ENCODE results near the gene MBLAC1.

MBLAC1 gene

DNA sequence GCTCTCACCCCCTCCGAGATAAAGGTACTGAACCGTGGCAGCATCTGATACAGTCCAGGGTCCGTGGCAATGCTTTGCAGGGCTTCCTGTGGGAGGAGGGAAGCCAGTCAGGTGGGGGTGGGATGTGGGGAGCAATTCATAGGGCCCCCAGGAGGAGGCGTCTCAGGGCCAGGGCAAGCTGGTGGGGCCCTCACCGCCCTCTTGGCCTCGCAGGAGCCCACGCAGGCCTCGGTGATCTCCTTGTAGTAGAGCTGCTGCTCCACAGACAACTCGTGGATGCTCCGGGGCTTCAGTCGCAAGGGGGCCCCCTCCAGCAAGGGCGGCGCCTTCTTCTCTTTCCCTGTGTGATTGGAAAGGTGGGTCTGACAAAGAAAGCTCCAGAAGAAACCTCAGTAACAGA, 14.9 kb upstream of the MBLAC1 start:
- TF ChIP-seq, protein P1, sequence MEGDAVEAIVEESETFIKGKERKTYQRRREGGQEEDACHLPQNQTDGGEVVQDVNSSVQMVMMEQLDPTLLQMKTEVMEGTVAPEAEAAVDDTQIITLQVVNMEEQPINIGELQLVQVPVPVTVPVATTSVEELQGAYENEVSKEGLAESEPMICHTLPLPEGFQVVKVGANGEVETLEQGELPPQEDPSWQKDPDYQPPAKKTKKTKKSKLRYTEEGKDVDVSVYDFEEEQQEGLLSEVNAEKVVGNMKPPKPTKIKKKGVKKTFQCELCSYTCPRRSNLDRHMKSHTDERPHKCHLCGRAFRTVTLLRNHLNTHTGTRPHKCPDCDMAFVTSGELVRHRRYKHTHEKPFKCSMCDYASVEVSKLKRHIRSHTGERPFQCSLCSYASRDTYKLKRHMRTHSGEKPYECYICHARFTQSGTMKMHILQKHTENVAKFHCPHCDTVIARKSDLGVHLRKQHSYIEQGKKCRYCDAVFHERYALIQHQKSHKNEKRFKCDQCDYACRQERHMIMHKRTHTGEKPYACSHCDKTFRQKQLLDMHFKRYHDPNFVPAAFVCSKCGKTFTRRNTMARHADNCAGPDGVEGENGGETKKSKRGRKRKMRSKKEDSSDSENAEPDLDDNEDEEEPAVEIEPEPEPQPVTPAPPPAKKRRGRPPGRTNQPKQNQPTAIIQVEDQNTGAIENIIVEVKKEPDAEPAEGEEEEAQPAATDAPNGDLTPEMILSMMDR (IDR thresholded peaks at IDR 0.05; ENCODE audit: low read depth, low read length, missing control alignments) = no peak
- no peak overlapping the region for H3K4me3 ChIP-seq (replicated peaks; ENCODE audit: low read depth, low read length)
- DNase-seq (ENCODE audit: extremely low read depth, low read depth) = no peak

DNA sequence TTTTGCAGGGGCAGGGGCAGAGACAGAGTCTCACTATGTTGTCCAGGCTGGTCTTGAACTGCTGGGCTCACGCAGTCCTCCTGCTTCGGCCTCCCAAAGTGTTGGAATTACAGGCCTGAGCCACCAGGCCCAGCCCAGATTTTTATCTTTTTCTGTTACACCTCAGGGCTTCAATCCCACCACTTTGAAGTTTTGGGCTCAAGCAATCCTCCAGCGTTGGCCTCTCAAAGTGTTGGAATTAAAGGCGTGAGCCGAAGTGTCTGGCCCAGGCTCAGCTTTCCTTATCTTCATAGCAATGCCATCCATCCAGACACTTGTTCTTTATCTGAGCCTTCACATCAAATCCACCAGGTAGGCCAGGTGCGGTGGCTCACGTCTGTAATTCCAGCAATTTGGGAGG, 11.7 kb upstream of the MBLAC1 start:
- TF ChIP-seq, protein P1 (IDR thresholded peaks at IDR 0.05; ENCODE audit: low read depth, low read length, missing control alignments) = no peak
- H3K4me3 ChIP-seq (replicated peaks; ENCODE audit: low read depth, low read length) = no peak overlapping the region
- no peak for DNase-seq (ENCODE audit: extremely low read depth, low read depth)

DNA sequence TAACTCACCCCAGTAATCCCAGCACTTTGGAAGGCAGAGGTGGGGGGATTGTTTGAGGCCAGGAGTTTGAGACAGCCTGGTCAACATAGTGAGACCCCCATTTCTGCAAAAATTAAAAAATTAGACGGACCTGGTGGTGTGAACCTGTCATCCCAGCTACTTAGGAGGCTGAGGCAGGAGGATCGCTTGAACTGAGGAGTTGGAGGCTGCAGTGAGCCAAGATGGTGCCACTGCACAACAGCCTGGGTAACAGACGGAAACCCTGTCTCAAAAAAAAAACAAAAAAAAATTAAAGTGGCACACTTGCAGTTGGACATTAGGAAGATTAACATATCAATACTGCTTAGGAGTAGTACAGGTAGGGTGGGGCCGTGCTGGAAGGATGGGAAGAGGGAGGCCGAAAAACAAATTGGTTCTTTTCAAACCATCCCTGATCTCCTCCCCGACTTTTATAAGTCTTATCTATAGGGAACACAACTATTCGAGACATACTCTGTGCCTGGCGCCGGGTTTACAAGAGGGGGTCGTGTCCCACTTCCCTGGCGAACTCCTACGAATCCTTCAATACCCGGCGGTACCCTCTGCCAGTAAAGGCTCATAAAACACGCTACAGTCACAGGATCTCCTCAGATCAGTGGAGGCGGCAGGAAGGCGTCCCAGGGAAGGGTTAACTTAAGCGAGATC, 8.2 kb upstream of the MBLAC1 start:
- TF ChIP-seq, protein P1 (IDR thresholded peaks at IDR 0.05; ENCODE audit: low read depth, low read length, missing control alignments) = no peak
- H3K4me3 ChIP-seq (replicated peaks; ENCODE audit: low read depth, low read length) = peak overlapping the region; percentile 98
- DNase-seq (ENCODE audit: extremely low read depth, low read depth) = no peak

DNA sequence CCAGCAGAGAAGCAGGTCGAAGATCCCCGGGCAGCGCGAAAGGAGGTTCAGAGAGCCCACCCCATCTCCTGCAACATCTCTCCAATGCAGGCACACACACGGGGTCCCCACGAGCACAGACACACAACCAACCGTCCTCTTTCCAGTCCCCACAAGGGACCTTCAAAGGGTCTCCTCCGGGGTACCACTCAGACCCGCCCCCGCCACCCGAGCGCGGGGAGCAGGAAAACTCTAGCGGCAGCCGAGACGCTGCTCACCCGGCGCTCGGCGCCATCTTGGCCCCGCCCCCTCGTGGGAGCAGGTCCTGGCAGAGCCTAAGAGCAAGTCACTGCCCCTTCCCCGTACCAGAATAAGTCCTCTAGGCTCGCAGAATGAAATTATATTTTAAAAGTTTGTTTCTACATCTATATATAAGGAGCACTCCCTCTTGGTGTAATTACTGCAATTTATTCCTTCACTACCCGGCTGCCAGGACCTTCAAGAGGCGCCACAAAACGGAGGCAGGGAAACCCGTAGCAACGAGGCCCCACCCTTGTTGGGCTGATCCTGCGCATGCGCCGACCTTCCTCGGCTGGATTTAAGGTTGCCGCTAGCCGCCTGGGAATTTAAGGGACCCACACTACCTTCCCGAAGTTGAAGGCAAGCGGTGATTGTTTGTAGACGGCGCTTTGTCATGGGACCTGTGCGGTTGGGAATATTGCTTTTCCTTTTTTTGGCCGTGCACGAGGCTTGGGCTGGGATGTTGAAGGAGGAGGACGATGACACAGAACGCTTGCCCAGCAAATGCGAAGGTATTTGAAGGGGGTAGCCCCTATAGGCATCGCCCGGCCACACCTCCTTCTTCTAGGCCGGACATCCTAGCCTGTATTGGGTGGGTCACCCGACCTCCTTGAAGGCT, 7.4 kb upstream of the MBLAC1 start, which contains the start of the genes CNPY4 and TAF6:
Gene CNPY4 (plus strand): TSS at position 563 of the 898 bp plus-strand sequence. CDS start 111 bp downstream, at position 674.
Gene TAF6 (minus strand): TSS at position 287 of the 898 bp plus-strand sequence. CDS start 5,149 bp downstream, outside the sequence.
- peak; percentile 89 for DNase-seq (ENCODE audit: extremely low read depth, low read depth)
- H3K4me3 ChIP-seq (replicated peaks; ENCODE audit: low read depth, low read length) = peak within 1 kb of the TSS; percentile 98
- TF ChIP-seq, protein P1 (IDR thresholded peaks at IDR 0.05; ENCODE audit: low read depth, low read length, missing control alignments) = no peak

DNA sequence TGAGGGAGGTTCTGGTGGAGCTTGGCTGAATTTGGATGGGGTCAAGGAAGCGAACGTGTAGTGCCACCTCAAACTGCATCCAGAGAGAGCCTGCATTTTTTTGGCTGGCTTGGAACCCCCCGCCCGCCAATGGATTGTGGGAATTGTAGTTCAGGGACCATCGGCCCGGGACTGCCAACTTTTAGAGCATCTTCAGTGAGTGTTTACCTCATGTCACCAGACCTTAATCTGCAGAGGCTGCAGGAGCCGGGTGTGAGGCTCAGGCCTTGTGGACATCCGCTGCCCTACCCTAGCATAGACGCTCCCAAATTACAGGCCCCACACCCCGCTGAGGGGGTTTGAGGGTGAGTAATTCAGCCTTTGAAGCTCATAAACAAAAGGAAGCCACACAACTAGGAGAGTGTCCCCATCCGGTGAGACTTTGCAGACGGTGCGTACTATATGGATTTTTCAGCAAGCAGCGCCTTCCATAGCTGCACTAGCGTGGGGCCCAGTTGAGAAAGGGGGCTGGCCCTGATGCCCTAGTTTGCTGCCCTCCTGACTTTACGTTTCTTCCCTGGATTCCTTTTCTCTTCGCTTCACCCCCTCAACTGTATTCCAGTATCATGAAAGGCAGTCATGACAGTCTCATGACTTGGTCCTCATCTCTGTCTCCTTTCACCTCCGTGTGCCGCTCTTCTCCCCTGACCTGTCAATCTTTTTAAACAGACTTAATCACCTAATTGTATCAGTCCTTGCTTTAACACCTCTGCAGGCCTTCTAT, 6.6 kb upstream of the MBLAC1 start:
- TF ChIP-seq, protein P1 (IDR thresholded peaks at IDR 0.05; ENCODE audit: low read depth, low read length, missing control alignments) = no peak
- DNase-seq (ENCODE audit: extremely low read depth, low read depth) = no peak
- H3K4me3 ChIP-seq (replicated peaks; ENCODE audit: low read depth, low read length) = peak overlapping the region; percentile 98

DNA sequence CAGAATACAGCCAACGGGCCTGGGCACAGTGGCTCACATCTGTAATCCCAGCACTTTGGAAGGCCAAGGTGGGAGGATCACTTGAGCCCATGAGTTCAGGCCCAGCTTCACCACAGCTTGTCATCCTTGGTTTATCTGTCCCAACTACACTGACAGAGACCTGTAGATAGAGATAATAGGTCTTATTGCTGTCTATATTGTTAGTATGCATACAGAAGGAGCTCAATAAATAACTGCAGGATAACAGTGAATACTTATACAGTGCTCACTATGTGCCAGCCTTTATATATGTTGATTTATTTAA, 6.1 kb upstream of the MBLAC1 start:
- peak overlapping the region; percentile 98 for H3K4me3 ChIP-seq (replicated peaks; ENCODE audit: low read depth, low read length)
- TF ChIP-seq, protein P1 (IDR thresholded peaks at IDR 0.05; ENCODE audit: low read depth, low read length, missing control alignments) = no peak
- no peak for DNase-seq (ENCODE audit: extremely low read depth, low read depth)

Data from HFF-Myc (cell line).